NCI-H1930 (cell line): Measurements from ENCODE around the gene ERCC3.

Experiments
- DNase-seq, 2 experiments: peaks; one replicate each; lab custom pipeline; 2025; lab: John Stamatoyannopoulos, UW

The ERCC3 gene

GRCh38 chr2:127293748-127294562 is at the start of gene ERCC3:
Gene ERCC3 (minus strand): TSS chr2:127294144. CDS start chr2:127294081, 63 bp downstream.
- peak; percentile 65 to 74 for DNase-seq

- no peak for DNase-seq
Measured at GRCh38 chr2:127343277-127343676, 49.3 kb upstream of the ERCC3 start.

GRCh38 chr2:127342101-127342500 is 48.2 kb upstream of the ERCC3 start:
- no peak for DNase-seq

GRCh38 chr2:127332335-127332734 is 38.4 kb upstream of the ERCC3 start:
- DNase-seq: no peak

- DNase-seq: no peak
Measured at GRCh38 chr2:127330753-127331152, 36.8 kb upstream of the ERCC3 start.

- no peak for DNase-seq
Measured at GRCh38 chr2:127326289-127326945, 32.5 kb upstream of the ERCC3 start.

GRCh38 chr2:127324635-127325034 is 30.7 kb upstream of the ERCC3 start:
- DNase-seq: no peak

GRCh38 chr2:127321303-127321702 is 27.4 kb upstream of the ERCC3 start:
- no peak for DNase-seq

GRCh38 chr2:127320586-127321275 is 26.8 kb upstream of the ERCC3 start:
- no peak for DNase-seq

- DNase-seq: no peak
Measured at GRCh38 chr2:127320067-127320466, 26.1 kb upstream of the ERCC3 start.

- no peak for DNase-seq
Measured at GRCh38 chr2:127314193-127314988, 20.4 kb upstream of the ERCC3 start.

- no peak for DNase-seq
Measured at GRCh38 chr2:127313406-127313805, 19.5 kb upstream of the ERCC3 start.

- no peak for DNase-seq
Measured at GRCh38 chr2:127310980-127311379, 17.0 kb upstream of the ERCC3 start.

- no peak for DNase-seq
Measured at GRCh38 chr2:127309468-127309867, 15.5 kb upstream of the ERCC3 start.

- DNase-seq: no peak
Measured at GRCh38 chr2:127308586-127309138, 14.7 kb upstream of the ERCC3 start.

GRCh38 chr2:127305990-127306585 is 12.1 kb upstream of the ERCC3 start:
- DNase-seq: no peak

- no peak for DNase-seq
Measured at GRCh38 chr2:127302168-127302567, 8.2 kb upstream of the ERCC3 start.

GRCh38 chr2:127293386-127293747 is 577 bp downstream of the ERCC3 start:
- DNase-seq: no peak

- no peak for DNase-seq
Measured at GRCh38 chr2:127288274-127288673, 5.7 kb downstream of the ERCC3 start.

- no peak for DNase-seq
Measured at GRCh38 chr2:127283275-127283674, 10.7 kb downstream of the ERCC3 start.

GRCh38 chr2:127280693-127281092 is 13.3 kb downstream of the ERCC3 start:
- DNase-seq: no peak
